HG03159 (cell line): ENCODE data around the gene IRF2BPL.

Experiments
- ATAC-seq: cut with Tn5 transposase; IDR thresholded peaks from one replicate; pipeline ENCODE4 v1.9.1; 2021; ENCODE audit warnings: mild to moderate bottlenecking, moderate library complexity; ENCODE audit not compliant: unreplicated experiment

The IRF2BPL gene

DNA sequence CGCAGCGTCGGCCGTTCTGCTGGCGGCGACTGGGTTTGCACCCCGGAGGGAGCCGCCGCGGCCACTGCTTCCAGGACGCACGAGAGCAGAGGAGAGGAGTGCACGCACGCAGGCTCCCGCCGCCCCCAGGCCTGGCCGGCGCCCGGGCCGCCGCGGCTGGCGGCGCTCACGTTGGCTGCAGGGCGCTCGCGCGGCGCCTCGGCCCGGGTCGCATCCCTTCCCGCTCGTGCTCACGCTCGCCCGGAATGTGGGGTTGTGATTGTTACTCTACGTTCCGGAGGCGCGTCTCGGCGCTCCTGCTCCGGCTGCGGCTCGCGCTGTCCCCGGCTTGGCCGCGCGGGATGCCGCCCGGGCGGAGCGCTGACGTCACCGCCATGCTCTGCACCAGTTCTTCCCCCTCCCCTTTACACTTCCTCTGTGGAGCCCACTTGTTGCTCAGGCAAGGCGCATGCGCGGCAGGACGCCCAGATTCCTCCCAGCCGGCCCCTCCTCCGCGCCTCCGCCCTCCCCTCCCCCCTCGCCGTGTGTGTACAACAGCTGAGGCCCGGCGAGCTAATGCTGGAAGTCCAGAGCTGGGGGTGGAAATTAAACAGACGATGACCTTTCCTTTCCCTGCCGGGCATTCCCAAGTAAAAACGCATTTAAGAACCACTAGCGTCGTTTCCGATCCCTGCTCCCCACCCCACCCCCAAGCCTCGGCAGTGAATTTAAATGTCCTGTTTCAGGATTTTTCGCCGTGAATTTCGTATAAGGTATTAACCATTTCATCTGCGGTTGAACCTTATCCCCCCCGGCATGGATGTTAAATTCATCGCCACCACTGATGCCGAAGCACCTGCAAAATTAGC is at the start of gene IRF2BPL:
Gene IRF2BPL, minus strand, starts transcription at position 325 of the 848 bp plus-strand sequence. CDS start 916 bp downstream, outside the sequence.
- peak; percentile 70 for ATAC-seq

DNA sequence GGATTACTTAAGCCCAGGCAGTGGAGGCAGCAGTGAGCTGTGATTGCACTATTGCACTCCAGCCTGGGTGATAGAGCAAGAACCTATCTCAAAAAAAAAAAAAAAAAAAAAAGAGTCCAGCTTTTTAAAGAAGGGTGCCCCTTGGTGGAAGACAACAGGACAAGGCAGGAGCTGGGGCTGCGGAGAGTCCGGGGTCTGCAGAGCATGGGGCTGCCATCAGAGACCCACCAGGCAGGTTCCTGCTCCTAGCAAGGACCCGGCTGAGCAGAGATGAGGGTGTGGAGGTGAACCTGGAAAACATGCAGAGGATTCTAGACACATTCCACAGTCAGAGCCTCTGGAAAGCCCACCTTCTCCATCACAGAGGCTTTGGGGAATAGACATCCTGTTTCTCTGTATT is 48.5 kb upstream of the IRF2BPL start:
- ATAC-seq = no peak

DNA sequence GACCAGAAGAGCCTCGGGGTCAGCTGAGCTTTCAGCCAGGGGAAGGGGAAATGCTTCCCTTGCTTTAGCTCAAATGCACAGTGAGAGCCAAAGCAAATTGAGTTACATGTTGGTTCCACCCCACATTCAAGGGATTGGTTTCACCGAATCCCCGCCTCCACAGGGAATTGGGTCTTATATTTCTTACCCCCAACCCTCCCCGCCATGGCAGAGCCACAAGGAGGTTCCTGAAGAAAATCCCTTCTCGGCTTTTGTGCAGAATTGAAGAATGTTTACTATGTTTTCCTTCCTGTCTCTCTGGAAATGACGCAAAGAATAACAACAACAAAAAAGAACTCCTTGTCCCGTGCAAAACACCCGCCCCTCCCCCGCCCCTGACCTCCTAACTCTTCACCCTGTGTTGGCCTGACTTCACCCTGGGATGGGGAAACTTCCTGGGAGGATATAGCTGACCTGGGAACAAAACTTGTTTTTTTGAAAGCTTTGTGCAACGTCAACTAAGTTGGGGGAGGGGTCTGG is 47.7 kb upstream of the IRF2BPL start:
- no peak for ATAC-seq

DNA sequence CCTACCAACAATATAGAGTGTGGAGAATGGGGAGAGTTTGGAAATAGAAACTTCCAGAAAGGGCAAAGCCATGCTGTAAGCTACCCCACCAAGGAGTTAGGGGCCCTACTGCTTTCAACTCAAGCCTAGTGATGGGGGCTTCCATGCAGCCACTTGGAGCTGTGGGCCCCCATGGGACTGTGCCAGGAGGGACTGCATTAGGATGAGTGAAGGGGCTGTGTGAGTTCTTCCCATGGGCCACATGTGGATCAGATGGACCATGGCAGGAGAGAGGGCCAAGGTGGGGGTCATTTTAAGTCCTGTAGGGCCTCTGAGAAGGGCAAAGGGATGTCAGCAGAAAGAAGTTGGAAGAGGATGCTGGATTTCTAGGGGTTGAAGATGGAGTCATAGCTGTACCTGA is 46.5 kb upstream of the IRF2BPL start:
- ATAC-seq = no peak

DNA sequence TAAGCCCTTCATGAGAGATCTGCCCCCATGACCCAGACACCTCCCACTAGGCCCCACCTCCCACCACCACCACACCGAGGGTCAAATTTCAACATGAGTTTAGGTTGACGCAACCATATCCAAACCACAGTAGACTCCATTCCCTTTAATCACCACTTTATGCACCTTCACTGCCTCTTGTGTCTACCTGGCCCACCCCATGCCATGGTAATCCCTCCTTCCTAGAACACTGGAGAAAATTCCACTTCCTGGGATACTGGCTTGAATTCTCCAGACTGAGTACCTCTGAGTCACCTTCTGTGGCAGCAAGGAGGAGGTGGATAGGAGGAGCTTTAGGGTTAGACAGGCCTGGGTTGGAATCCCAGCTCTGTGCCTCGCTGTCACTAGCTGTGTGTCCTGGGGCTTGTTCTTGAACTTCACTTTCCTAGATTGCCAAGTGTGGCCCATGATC is 43.5 kb upstream of the IRF2BPL start:
- ATAC-seq = no peak

DNA sequence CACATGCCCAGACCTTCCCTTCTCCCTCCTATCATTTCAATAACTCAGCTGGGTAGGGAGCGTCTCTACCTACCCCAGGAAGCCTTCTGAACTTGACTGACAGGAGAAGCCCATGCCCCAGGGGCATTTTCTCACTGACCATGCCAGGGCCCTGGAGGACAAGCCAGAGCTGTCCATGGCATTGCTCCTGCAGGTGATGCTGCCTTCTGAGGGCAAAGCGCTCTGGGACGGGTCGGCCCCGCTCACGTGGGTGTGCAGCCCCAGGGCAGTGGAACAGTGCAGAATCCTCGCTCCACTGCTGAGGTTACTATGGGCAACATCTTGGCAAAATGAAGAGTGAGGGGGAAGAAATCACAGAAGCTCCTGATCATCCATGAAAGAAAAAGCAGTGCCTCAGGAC is 41.0 kb upstream of the IRF2BPL start:
- ATAC-seq = no peak

DNA sequence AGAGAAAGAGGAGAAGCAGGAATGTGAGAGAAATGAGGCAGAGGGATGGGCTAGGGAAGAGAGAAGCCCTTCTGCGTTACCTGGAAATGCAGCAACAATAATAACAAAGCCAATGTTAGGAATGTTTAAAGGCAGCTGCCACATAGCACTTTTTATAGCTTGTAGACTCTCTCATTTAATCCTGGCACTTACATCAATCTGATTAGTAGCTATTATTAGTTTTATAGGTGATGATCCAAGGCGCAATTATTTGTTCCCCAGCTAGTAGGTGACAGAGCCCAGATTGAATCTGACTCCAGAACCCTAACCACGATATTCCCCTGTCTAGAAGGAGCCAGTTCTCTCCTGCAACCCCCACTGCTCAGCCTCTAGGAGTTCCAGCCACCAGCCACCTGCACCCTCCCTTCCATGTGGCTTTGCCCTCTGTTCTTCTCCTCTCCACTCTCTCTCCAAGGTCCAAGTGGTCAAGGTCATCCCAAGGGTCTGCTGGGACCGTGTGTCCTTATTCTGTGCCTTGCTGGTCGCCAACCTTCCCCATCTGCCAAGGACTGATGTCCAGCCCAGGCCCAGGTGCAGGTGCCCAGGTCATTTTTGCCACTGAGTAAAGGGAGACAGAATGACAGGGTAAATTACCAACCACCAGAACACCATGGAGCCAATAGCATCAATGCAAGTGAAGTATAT is 40.2 kb upstream of the IRF2BPL start:
- ATAC-seq = no peak

DNA sequence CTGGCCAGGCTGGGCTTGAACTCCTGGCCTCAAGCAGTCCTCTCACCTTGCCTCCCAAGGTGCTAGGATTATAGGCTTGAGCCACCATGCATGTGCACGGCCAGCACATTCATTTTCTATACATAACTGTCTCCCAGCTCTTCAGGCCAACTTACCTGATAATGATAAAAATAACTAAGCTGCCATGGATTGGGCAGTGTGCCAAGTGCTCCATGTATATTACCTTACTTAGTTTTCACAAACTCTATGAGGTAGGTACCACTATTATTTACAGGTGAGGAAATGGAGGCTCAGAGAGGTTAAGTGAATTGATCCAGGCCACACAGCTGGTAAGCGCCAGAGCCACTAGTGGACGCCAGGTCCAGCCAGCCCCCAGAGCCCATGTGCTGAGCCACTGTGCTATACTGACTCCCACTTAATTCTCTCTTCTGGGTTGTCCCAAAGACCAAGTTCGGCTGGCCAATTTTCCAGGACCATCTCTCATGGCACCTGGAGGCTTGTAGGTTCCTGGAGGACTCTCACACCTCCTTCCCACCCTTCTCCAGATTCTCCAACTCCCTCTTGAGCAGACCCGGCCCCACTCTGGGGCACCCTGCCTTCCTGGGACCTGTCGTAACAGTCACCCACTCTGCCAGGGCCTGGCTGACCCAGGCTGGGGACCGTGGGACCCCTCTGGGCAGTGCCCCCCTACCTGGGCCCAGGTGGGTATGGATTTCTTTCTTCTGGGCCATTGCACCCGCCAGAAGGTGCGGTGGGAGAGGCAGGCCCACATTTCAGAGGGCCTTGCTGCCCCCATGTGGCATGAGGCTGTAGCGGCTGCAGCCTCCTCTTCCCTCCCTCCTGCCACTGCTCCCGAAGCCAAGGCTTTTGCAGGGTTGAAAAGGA is 39.4 kb upstream of the IRF2BPL start:
- no peak for ATAC-seq

DNA sequence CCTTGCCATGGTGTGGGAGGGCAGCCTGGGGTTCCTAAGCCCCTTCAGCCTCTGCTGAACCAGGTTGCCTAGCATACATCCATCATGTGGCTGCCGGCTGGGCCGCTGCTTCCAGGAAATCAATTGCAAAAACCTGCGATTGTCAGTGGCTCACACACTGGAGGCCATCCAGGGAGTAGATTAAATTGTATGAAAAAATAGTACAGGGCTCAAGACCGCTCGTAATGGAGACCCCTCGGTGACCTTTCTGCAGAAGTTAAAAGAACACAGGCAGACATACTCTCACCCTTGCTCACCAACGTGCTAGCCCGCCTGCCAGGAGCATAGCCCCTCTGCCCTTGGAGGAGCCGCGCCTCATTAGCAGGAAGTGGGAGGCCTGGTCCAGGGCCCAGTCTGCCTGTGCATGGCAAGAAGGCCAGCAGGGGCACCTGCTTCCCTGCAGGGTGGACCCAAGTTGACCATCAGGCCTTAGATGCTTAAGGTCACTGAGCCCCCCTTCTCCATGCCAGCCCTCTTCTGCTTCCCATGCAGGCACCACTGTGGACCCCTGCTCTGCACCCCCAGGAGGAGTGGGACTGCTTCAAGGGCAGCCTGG is 38.2 kb upstream of the IRF2BPL start:
- no peak for ATAC-seq

DNA sequence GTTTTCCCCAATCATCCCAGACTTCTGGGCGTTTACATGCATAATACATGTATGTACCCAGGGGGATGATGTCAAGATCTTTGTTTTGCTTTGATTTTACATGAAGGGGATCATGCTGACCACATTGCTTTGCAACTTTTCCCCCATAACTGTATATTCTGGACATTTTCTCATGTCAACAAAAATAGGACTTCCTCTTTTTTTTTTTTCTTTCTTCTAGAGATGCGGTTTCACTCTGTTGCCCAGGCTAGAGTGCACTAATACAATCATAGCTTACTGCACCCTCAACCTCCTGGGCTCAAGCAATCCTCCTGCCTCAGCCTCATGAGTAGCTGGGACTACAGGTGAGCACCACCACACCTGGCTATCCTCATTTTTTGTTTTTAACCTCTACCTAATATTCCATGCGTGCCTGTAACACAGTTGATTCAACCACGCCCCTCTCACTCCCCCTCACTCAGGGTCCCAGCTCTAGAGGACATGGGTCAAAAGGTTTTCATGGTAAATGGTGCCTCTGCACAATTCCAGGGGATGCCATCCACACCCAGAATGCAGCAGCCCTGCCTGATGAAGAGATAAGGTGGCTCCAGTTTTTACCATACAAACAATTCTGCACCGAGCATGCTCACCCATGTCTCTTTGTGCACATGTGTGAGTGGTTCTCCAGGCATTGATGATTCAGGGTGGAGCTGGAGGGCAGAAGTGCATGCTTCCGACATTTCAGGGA is 37.5 kb upstream of the IRF2BPL start:
- no peak for ATAC-seq

DNA sequence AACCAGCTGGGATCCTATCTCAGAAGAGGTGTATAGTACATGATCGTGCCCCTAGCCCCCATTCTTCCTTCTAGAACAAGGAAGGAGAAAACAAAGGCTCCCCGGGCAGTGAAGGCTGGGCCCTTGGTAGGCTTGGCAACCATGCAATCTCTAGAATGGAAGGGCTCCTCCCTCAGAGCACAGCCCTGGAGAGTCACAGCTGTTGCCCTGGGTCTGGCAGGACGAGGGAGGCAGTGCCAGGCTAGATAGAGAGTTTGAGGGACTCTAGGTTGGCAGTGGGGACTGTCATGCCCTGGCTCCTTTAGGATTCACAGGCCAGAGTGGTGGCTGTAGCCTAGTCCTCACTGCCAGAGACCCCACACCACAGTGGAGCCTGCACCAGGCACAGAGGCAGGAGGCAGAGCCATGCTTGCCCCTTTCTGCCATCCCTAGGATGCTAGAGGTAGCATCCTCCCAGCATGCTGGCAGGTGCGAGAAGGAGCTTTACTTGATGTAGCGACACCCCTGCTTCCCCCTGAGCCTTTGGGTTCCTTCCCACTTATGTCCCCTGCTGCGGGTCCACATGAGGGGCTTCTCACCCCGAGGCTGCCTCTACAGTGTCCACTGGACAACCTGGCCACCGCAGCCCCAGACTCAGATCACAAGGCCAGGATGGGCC is 36.1 kb upstream of the IRF2BPL start:
- no peak for ATAC-seq

DNA sequence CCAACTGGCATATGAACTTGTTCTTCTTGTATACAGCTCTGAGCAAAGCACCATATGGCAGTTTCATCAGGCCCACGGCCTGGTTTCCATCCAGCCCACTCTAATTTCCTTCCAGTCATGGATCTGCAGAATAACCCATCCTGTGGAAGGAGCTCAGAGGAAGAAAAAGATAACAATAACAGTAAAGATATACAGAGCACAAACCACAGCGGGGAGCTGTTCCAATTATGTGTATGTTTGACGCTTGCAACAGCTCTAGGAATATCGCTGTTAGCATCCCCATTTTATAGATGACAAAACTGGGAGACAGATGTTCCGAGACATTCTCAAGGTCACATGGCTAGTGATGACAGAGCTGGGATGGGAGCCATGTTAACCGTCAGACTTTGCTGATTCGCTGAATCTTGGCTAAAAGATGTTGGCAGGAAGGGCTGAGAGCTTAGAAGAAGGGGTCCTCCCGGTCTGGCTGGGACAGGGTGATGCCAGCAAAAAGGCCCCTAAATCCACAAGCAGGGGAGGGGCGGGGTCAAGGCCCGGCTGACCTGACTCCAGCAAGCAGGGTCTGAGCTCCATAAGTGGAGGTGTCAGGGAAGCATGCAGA is 35.2 kb upstream of the IRF2BPL start:
- ATAC-seq = no peak

DNA sequence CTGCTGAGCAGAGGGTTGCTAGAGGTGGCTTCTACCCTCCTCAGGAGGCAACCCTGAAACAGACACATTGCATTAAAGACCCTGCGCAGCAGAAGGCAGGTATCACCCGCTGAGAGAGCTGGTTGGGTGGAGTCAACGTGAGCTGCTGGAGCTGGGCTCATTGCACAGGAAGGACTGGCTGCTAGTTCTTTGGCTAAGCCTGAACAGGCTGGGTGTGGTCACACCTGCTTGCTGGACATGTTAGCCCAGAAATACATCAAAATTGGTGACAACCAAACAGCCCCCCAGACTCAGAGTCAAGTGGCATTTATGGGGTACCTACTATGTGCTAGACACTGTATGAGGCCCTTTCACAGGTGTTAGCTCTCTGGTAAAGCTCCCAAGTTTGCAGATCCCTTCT is 33.8 kb upstream of the IRF2BPL start:
- ATAC-seq = no peak

DNA sequence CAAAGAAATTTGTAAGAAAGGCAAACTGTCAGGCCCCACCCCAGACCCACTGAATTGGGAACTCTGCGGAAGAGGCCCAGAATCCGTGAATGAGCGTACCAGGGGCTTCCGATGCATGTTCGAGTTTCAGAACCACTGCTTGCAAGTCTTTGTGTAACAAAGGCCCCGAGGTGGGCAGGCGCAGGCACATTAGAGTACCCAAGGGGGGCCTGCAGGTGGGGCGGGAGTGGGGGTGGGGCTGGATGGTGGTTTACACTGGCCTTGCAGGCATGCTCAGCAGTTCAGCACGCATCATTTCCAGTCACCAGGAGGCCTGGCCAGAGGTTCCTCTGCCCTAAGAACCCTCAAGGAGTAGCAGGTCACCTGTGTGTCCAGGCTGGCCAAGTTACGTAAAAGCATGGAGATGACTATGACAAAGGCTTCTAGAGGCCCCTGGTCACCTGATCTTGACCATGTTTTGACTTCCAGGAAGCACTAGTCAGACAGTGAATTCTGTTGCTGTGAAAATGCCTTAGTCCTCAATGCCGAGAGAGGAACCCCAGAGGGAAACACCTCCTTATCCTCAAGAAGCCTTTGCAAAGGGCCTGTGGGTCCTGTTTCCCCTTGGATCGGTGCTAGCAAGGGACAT is 33.2 kb upstream of the IRF2BPL start:
- no peak for ATAC-seq

DNA sequence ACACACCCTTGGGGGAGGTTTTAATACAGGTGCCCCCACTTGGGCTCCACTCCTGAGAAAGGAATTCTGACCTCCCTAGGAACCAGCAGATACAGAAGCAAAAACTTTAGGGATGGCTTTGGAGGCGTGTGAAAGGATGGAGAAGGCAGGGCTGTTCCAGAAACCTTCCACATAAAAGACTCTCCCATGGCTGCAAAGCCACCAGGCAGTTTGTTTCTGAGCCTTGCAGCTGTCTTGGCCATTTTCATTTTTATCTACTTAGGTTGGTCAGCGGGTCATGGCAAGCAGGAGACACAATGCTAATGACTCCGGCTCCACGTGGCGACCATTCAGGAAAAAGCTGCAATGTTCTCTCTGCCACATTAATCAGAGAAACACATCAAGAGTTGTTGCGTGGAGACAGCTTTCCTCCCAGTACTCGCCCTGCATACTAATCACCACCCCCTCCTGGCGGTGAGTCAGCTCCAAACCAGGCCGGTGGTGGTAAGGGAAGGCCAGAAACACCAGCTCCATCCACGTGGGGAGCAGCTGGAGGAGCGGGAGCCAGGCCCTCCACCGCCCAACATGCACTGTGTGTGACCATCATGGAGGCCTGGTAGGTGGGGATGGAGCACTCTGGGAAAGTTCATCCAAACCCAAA is 30.9 kb upstream of the IRF2BPL start:
- no peak for ATAC-seq

DNA sequence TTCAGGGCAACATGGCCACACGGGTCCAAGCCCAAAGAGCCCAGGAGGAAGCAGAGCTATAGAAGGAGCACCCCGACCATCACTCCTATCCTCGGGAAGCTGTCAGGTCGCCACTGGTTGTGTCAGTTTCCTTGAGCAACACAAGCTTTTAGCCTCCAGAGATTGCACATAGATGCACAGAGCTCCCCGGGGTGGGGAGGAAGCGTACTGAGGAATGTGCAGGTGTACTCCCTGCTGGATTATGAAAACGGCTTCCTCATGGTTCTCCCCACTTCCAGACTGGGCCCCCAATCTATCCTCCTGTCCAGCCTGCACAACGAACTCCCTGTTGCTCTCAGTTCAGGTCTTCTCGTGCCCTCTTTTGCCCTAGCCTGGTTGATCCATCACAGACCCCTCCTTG is 30.3 kb upstream of the IRF2BPL start:
- ATAC-seq = no peak

DNA sequence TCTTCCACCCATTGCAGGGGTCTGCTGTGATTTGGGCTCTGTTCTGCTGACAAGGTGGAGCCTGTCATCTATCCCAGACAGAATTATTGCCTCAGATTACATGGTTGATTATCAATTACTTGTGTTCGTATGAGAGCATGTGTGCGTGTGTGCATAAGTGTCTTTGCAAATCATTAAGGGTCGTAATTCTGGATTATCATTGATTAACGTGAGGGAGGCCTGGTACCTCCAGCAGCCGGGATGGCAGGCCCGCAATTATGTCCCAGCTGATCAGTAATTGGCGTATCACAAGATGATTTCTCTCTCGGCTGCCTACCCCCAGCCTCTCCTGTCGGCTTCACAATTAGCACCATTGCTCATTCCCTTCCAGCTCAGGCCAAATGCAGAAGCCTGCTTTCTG is 29.6 kb upstream of the IRF2BPL start:
- ATAC-seq = no peak

DNA sequence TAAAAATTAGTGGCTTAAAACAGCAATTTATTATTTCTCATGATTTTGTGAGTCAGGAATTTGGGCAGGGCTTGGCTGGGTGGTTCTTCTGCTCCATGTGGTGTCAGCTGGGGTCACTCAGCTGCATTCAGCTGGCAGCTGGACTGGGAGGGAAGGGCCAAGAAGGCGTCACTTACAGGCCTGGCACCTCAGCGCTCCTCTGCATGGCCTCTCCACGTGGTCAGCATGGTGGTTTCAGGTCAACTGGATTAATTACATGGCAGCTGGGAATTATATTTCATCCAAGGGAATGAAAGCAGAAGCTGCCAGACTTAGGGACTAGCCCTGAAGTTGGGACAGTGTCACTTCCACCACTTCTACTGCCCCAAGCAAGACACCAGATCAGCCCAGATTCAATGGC is 27.5 kb upstream of the IRF2BPL start:
- no peak for ATAC-seq
